ENCODE results near the gene RPL7L1. TPM values are rescaled to one million over a fixed set of nuclear protein-coding genes. Genes with fewer than 3 reads are reported as not detected.

RPL7L1 gene
- total and polyA plus RNA-seq, 2 of the 13 experiments (the other 11 are each of a cell fraction or from before 2014, with no cell fraction given) = 51.6 to 179 TPM

GRCh38 chr6:42845327-42845694 lies 34.1 kb upstream of the RPL7L1 start (continued):
- TF ChIP-seq ZNF770 (CRISPR knock-in tag; IDR thresholded peaks at IDR 0.05) = peak; percentile 99

- Histone ChIP-seq H3K4me2 (ENCODE audit: low read depth, low read length) (no peak overlapping the region), H3K4me1 (ENCODE audit: insufficient read depth, low read length) (peaks cover 26% of the 10 kb centered on the region), H3K27ac (ENCODE audit: extremely low read length, insufficient read depth, low read length) (peak overlapping the region; percentile 27), H2AFZ (ENCODE audit: low read length) (no peak overlapping the region), H4K20me1 (ENCODE audit: insufficient read depth, low read length) (no peaks in the 10 kb centered on the region), H3K9ac (ENCODE audit: insufficient read depth, low read depth, low read length) (no peak overlapping the region), H3K79me2 (ENCODE audit: insufficient read depth, low read length) (no peaks in the 10 kb centered on the region), H3K9me3 (ENCODE audit: low read length) (no peaks in the 10 kb centered on the region), H3K36me3 (replicated peaks in 1 of 2; ENCODE audit: control insufficient read depth in 1 of 2, insufficient read depth in 2 of 2, low read length in 2 of 2) (peaks cover 0 to 4% of the 10 kb centered on the region in 2 experiments; a peak in 2 of 5 replicates), H3K27me3 (ENCODE audit: control insufficient read depth in 1 of 2, insufficient read depth in 2 of 2, low read length in 2 of 2) (no peaks in the 10 kb centered on the region), H3K4me3 (replicated peaks in 1 of 3; ENCODE audit: insufficient read depth in 1 of 3, low read depth in 2 of 3, low read length in 3 of 3) (no peak overlapping the region)
- CTCF ChIA-PET (ENCODE audit: low intra/inter-chr PET ratio, low total read pairs) = no interaction called here
- ATAC-seq = no peak
- in situ Hi-C loops (cut with HindIII; ENCODE audit: extremely low pct_ligation_motif_present, low pct_unique_long_range_greater_than_20kb) = no loop called here
- FAIRE-seq = no peak
- no TSS peak for BruUV-seq (replicated peaks)
- intact Hi-C loops (cut with micrococcal nuclease; ENCODE audit: unreplicated experiment) = no loop called here
- DNase-seq (ENCODE audit: low spot score) = no peak
- WGBS (ENCODE audit: low lambda C conversion rate) = 94% methylated on average over 2 of the region's 2 CpGs
- POLR2A ChIA-PET = interaction anchor here (0.5 kb wide), 1 partner anchor 65 kb away, joined by 3 read pairs; no protein-coding TSS in a partner anchor
- TF ChIP-seq HMGA1 (CRISPR knock-in tag; conservative IDR thresholded peaks at IDR 0.05) (no peak), NFYB (CRISPR knock-in tag; IDR thresholded peaks at IDR 0.05) (no peak), ZNF724P (CRISPR knock-in tag; IDR thresholded peaks at IDR 0.05; ENCODE audit: borderline replicate concordance) (no peak), ZNF749 (CRISPR knock-in tag; IDR thresholded peaks at IDR 0.05; ENCODE audit: borderline replicate concordance) (no peak), KLF15 (CRISPR knock-in tag; IDR thresholded peaks at IDR 0.05; ENCODE audit: borderline replicate concordance) (no peak), HNRNPUL1 (IDR thresholded peaks at IDR 0.05; ENCODE audit: low read depth, low read length) (no peak), ZNF446 (CRISPR knock-in tag; IDR thresholded peaks at IDR 0.05) (no peak), SKIL (CRISPR knock-in tag; IDR thresholded peaks at IDR 0.05; ENCODE audit: borderline replicate concordance) (no peak), CAMTA2 (CRISPR knock-in tag; IDR thresholded peaks at IDR 0.05; ENCODE audit: borderline replicate concordance) (no peak), CCAR2 (optimal IDR thresholded peaks at IDR 0.05; ENCODE audit: low read depth, low read length) (no peak), PBX2 (CRISPR knock-in tag; IDR thresholded peaks at IDR 0.05) (no peak), USF2 (IDR thresholded peaks at IDR 0.05; ENCODE audit: low read depth, low read length) (no peak), USF2 (CRISPR knock-in tag; IDR thresholded peaks at IDR 0.05; ENCODE audit: borderline replicate concordance) (no peak), ATM (IDR thresholded peaks at IDR 0.05; ENCODE audit: borderline replicate concordance) (no peak), ATRX (CRISPR knock-in tag; IDR thresholded peaks at IDR 0.05; ENCODE audit: borderline replicate concordance) (no peak)
Observed at GRCh38 chr6:42846505-42846904, 32.9 kb upstream of the RPL7L1 start.
